Right renal cortex interstitium (tissue), 3 donors: ENCODE results near the gene PPP1R3C. TPM values are rescaled to one million over a fixed set of nuclear protein-coding genes. Genes with fewer than 3 reads are reported as not detected.

Source experiments
- DNase-seq, 3 donors: peaks; one replicate each; pipeline ENCODE4 v3.0.0-alpha.2; 2013; ENCODE audit warnings: low read depth in 3 of 3, low spot score in 2 of 3
- polyA plus RNA-seq, 3 donors: library from polyadenylated mRNA; unstranded; fragments of 120-200 nt; gene quantifications; one replicate each; pipeline ENCODE4 v1.2.1, GENCODE V29; 2013; ENCODE audit not compliant: insufficient read length in 3 of 3

Gene PPP1R3C
- polyA plus RNA-seq, 3 donors, result 32.2 to 41.9 (median 40.9) TPM

DNA sequence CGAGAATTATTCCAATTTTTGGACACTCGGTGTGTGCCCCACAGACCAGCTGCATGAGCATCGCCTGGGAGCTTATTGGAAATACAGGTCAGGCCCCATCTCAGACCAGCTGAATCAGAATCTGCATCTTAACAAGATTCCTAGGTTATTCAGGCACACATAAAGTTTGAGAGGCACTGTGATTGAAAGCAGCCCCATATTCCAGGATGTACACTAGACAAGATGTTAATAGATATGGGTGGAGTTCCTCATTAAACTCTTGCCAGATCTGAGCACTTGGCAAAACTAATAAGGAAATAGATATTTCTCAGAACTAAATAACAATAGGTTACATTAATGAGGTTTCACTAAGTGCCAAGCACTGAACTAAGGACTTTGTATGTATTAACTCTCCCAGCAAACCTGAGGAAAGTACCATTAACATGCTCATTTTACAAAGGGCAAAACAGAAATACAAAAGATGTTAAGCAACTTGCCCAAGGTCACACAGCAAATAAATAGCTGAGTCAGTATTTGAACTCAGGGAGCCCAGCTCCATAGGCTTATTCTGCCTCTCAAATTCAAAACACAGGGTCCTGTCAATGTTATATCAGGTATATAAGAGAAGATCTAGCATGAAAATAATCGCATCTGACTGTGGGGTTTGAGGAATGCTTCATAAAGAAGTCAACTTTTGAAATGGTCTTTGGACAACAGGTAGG is 29.9 kb downstream of the PPP1R3C start:
- DNase-seq, result no peak

DNA sequence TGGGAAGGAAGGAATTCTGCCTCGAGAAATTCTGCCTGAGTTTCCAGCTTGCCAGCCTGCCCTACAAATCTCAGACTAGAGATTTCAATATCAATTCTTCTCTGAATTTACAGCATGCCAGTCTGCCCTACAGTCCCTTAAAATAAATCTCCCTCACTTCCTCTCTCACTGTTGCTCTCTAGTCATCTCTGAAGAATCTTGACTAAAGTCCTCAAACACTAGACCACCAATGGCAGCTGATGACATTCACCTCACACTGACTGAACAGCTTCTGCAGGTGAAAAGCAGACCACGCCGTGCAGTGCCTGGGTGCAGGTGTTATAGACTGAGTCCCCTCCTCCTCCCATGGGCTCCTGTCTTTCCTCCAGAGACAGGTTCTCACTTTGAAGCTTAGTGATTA is 30.4 kb downstream of the PPP1R3C start:
- no peak for DNase-seq

DNA sequence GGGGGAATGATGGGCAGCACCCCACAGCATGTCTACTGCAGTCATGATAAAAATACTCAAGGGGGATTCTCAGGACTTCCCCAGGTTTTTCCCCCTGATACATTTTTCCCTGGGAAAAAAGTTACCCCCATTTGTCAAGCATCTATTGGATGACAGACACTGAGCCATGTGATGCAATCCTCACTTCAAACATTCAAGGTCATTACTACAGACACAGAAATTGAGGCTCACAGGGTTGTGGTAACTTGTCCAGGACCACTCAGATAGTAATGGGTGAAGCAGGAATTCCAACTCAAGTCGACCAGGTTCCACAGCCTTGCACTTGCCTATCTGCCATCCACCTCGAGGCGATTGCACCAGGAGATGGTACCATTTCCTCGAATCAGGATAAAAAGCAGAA is 31.7 kb downstream of the PPP1R3C start:
- DNase-seq, result no peak

DNA sequence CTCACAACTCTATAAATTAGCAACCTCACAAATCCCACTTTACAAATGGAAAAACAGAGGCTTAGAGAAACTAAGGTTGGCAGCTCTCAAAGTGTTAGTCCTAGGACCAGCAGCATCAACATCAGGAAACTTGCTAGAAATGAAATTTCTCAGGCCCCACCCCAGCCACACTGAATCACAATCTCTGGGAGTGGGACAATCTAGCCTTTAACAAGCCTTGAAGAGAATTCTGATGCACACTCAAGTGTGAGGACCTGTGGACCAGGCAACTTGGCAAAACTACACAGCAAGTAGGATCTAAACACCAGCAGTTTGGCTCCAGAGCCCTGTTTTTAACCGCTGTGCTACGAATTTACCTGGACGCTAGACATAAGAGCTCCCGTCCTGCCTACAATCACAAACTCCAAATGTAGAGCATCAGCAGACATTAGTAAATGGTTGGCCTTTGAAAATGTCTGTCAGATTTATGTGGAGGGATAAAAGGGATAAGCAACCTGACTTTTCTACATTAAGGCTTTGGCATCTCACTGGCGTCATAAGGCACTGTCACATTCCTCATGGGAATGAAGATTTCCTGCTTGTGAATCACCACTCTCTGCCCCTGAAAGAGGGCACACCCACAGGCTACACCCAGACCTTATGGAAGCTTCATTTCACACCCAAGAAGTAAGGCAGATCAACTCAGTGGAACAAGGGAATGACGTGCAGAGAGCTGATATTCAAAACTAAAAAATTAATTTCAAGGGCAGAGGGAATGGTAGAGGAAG is 34.5 kb downstream of the PPP1R3C start:
- no peak for DNase-seq

DNA sequence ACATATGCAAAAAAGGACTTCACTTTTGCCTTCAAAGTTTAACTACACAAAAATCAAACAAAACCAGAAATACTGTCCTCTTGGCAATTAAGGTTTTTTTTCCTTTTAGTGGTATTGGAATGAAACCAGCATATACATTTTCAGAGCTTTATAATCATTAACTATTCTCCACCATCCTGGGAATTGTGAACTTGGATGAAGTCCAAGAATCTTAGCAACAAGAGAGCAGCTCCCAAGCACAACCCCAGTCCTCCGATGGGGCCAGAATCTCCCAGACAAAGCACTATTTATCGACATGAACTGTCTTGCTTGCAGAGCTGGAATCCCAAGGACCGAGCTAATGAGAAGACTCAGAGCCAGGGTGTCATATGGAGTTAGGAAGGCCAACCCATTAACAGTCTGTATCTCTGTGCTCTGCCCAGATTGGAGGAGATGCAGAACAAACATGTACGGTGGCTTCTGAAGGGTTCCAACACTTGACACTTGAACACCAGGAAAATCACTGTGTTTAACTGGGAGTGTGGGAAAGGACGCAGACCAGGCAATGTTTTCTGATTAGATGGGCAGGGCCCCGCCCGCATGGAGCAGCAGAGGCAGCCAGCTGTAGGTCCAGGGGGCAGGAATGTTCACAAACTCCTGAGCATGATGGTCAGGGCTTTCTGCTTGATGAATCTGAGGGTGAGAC is 35.5 kb downstream of the PPP1R3C start:
- DNase-seq, result no peak

DNA sequence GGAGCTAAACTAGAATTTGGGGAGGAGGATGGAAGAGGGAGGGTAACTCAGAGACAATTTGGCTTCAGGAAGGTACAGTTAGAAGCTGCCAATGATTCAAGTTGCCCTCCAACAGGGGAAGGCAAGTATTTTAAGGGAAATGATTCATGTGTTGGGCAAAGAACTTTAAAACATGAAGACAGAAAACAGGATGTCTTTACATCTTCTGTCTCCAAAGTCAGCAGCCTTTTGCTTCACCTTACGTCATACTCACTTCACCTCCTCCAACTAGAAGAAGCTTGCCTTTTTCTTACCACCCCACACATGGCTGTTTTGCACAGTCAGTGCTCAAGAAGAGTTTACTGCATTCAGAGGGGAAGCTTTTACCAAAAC is 36.1 kb downstream of the PPP1R3C start:
- no peak for DNase-seq

DNA sequence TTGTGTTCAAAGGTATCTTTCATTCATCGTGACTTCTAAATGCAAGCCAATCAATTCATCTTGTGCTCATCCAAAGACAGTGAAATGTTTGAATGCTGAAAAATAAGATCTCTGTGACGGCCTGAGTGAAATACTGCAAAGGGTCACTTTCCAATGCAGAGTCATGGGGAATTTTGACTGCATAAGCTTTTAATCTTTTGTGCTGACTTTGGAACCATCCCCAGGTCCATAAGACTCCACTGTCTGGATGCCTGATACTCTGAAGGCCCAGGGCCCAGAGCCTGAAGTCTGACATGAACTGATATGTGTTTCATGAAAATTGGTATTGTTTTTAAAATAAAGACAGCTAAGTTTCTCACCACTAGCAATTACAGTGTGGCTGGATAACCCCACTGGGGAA is 39.0 kb downstream of the PPP1R3C start:
- DNase-seq, result no peak

DNA sequence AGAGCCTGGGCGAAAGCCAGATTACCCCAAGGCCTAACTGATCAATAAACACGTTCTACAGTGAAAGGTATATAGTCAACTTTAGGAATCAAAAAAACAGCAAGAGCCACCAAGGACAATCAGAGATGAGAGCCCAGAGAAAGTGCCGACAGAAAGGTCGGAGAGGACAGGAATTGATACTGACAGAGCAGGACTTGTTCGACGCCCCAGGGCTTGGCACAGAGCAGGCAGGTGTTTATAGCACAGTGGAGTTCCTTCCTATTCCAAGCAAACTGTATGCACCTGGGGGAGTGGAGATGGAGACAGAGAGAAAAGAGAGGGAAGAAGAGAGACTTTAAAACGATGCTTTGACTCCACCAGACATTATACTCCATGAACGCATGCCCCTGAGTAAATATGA is 39.5 kb downstream of the PPP1R3C start:
- DNase-seq, result no peak

DNA sequence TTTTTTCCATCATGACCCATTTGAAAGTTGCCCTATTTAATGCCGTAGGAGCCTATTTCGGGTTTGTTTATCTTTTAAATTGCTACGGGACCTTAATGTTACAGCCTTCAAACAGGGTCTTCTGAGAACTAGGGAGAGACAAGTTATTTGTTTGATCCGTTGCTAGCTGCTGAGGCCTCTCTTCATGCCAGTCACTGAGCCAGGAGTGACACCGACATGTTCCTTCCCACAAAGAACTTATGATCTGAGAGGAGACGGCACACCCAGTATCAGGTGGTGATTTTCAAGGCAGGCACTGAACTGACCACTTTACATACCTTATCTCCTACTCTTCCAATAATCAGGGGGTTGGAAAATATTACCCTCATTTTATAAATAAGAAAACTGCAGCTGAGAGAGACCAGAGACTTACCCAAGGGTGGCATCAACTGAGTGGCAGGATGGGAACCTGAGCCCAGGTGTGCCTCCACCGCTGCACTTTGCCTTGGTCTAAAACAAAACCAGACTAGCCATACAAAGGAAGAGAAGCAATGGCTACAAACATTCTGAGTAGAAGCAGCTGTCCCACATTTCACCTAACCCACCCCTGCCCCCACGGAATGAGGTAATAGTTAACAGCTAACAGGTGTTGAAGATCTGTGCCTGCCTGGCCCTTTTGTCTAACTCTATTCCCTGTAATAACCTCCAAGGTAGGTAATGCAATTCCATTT is 40.5 kb downstream of the PPP1R3C start:
- no peak for DNase-seq

DNA sequence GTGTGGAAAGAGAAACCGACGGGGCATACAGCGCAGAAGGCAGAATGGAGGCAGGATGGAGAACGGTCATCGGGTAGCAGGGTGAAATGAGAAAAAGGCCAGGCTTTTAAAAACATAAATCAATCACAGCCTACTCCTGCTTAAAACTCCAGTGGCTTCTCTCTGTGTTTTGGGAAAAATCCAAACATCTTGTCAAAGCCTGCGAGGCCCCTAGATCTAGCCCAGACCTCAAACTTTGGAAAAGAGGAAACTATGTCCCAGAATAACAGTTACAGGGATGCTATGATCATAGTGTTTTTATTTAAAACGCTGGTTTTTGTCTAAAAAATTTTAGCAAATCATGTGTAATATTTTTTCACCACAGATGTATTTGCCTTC is 41.1 kb downstream of the PPP1R3C start:
- DNase-seq, result no peak

DNA sequence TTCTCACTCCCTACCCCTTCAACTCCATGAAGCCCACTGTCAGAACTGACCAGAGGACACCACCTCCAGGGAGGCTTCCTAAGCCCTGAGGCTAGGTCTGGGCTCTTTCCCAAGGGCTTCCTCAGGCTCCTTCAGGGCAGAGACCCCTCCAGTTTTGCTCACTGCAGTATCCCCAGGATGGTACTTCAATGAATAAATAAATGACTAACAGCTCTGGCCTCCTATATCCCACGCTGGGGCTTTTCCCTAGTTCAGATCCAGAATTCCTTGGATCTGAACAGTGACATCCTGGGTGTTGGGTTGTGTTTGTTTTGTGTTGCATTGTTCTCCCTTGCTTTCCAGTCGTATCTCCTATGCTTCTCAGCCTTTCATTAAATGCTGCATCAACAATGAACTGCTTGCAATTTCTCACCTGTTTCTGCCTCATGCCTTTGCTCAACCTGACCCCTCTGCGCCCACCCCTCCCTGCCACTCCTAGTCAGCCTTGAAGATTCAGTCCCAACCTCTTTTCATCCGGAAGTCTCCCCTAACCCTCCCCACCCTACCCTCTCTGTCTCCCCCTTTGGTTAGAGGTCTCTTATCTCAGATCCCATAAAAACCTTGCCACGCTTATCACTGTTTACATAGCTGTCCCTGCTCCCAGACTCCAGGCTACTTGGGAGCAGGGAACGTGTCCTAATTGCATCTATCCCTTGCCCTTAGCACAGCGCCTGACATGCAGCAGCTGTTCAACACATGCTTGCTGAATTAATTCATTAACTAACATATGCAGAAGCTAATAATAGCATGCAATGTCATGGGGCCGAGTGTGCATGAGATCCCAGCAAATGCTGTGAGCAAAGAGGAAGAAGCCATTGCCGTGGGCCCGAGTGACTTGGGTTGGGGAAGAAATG is 41.7 kb downstream of the PPP1R3C start:
- DNase-seq, result peak in 2 of 3 donors; percentile 79 to 87

DNA sequence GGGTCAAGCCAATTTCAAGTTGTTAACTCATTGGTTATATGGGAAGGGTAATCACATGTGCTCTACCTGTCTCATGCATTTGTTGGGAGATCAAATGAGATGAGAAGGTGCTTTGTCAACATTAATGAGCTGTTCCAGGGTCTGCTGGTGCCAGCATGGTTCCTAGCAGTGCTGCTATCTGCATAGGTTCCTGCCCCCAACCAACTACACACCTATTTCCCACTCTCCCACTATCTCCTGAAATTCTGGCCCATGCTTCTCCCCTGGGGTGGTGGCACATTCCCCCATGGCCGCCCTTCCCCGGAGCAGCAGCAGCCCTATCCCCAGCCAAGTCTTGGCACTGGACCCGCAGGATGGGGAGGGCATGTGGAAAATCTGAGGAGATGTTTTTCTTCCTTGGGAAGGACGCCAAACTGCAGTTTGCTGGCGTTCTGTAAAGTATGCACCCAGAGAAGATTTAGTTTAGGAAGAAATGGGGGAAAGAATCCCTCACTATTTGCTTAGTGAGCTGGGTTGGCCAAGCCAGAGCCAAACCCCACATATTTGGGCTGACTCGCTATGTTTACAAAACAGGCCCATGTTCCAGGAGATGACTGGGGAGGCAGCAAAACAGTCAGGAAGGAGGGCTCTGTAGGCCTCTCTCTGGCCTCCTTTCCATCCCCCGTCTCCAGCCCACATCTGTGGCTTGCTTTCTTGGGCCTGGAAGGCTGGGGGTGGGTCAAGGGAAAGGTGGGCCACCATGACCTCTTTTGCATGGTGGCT is 42.5 kb downstream of the PPP1R3C start:
- no peak for DNase-seq

DNA sequence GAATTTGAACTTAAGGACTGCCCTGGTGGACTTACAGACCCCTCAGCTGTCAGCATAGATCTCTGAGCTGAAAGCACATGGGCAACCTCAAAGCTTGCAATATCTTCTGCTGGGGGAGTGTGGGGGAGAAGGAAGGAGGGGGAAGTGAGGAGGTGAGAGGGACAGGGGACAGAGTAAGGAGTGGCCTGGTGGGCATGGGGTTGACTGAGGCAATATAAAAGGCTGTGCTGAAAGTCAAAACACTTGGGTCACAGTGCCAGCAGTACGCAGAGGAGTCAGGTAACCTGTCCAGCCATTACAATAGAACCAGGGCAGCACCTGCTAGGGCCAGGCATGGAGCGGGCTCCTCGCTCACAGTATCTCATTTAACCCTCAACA is 43.2 kb downstream of the PPP1R3C start:
- no peak for DNase-seq

DNA sequence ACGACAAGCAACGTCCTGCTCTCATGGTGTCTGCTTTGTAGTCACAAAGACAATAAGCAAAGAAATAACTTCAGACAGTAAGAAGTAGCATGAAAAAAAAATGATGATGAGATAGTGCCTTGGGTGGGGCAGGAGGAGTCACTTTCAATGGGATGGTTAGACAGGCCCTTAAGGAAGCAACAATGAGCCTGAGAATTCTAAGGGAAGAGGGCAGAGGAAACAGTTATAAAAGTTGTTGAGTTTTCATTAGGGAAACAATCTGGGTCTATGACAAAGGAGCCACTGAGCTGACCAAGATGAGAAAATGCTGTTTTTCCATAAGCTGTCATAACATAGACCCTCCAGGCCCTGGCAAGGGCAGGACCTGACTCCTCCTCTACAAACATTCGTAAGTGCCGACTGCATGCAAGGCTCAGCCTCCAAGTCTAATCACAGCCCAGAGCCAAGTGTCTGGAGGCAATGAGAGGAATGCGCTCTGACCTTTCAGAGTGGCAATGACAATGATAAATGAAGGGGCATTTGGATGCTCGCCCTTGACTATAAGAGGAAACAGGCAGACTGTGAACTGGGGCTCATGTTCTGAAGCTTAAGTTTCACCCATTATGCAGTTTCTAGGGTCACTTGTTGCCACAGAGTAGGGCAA is 43.7 kb downstream of the PPP1R3C start:
- no peak for DNase-seq

DNA sequence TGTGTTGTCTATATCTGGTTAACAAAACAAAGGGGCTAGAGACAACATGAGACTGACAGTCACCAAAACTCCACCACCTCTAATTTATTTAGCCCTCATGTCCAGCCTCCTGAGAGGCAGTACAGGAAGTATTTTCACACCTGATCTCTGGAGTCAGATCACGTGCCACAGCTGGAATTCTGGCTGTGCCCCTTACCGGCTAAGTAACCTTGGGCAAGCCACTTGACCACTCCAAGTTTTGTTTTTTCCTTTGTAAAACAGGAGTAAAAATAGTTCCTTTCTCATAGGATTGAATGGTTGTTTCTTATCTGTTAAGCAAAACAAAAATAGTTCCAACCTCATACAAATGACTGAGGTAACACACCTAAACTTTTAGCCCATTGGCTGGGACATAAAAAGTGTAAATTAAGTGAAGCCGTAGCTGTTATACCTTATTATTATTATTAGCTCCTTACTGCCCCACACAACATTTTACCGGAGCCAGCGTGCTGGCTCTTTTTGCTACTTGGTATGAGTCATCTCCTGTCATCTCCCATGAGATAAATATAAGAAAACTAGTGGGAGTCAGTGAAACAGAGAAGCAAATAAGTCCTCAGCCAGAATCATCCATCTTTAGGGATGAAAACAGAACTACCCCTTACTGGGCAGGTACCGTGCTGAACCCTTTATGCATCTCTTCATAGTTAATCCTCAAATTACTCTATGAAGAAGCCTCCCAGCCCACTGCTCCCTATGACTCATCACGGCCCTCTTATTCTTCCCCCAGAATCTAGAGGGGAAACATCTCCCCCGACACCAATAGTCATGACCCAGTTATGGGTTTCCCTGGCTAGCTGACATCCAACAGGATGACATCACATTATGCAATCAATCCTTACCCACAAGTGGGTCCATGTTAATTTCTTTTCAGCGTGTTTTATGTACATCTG is 44.9 kb downstream of the PPP1R3C start:
- DNase-seq, result no peak

DNA sequence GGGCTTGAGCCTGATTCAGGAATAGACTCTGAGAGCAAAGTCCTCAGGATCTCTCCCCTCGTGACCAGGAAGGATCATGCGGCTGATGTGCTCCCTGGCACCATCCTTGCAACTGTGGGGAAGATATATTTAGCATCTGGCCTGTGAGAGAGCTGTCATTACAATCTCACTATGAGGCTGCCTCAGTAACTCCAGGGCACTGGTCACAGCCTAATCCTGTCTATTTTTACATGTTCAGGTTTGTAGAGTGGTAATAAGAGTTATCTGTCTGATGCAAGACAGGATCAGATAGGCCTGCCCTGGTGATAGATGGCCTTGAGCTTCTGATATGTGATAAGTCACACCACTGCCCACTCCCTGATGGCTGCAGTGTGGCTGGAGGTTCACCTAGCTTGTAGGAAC is 50.7 kb downstream of the PPP1R3C start:
- no peak for DNase-seq

DNA sequence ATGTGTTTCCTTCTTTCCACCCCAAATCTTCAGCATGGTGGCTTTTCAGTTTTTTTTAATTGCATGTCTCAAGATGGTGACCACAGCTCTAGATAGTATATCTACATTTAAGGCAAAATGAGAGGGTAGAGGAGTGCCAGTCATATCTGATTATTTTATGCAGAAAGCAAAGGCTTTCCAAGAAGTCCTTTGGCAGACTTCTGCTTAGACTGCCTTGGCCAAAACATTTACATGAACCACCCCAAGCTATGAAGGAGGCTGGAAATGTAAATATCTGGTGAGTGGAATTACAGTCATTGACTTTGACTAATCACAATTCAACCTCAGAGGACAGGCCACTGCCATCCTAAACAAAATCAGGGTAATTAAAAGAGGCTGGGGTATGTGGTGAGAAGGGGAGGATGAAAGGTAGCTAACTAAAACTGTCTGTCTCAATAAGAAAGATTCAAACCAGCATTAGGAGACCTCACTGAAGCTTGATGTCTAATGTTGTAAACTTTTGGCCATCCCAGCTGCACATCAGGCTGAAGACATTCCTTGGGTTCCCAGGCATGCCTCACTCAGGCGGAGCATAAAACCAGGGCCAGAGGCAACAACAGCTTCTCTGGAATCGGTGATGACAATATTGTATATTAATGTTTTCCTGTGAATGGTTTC is 53.4 kb downstream of the PPP1R3C start:
- no peak for DNase-seq
